Fibroblast of the conjunctiva (primary cell): Measurements from ENCODE around the gene RBM33.

Experiments used
- DNase-seq: peaks from one replicate; pipeline ENCODE4 v3.0.0-alpha.2; 2010; ENCODE audit warnings: low read depth

The RBM33 gene

GRCh38 chr7:155747209-155747608 is 102.7 kb downstream of the RBM33 start:
- DNase-seq = no peak

DNA sequence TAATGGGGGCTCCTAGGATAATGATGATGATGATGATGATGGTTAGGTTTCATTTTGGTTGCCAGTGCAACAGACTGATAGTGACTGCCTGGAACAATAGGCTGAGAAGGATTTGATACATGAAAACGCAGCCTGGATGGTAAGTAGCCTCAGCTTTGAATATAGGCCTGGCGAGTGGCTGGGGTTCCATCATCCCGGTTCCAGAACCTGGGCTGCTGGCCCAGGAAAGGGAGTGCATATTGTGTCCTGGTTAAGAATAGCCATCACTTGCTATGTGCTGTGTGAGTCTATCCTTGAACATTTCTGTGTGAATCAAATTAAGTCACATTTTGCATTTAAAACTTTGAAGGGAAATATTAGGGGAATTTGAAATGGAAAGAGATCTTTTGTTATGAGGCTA is 105.1 kb downstream of the RBM33 start:
- DNase-seq = no peak

DNA sequence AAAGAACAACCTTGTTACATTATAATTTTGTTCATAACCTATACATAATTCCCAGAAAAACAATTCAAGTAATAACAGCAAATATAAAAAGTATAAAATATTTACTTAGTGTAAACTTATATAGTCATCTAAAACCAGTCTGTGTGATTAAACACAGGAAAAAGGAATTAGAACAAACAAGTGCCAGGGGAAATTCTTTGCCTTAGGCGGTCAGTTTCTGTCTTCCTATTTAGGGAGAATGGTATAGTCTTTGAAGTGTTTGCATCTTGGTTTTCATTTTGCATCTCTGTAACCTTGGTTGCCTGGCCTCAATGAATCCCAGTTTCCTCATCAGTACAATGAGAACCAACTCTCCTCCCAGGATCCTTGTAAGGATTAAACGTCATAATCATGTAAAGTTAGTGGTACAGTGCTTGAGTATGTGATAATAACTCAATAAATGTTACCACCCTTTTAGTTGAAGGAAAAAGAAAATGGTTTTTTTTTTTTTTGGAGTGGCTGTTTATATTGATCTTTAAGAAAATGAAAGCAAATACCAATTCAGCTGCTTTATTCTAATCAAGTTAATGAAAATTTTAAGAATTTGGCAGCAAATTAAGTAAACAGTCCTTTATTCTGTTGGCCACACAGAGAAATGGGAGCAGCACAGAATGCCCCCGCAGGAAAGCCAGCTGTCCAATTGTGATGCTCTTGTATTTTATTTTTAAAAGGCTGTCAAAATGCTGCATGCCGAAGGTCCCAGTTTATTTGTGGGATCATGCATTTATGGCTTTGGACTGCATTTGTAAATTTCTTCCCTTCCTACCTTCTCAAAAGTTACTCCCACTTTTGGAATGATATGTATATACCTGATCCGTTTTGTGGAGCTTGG is 106.0 kb downstream of the RBM33 start:
- no peak for DNase-seq

GRCh38 chr7:155751409-155751808 is 106.9 kb downstream of the RBM33 start:
- DNase-seq = no peak

- no peak for DNase-seq
These were observed 108.4 kb downstream of the RBM33 start for GRCh38 chr7:155752756-155753445.

DNA sequence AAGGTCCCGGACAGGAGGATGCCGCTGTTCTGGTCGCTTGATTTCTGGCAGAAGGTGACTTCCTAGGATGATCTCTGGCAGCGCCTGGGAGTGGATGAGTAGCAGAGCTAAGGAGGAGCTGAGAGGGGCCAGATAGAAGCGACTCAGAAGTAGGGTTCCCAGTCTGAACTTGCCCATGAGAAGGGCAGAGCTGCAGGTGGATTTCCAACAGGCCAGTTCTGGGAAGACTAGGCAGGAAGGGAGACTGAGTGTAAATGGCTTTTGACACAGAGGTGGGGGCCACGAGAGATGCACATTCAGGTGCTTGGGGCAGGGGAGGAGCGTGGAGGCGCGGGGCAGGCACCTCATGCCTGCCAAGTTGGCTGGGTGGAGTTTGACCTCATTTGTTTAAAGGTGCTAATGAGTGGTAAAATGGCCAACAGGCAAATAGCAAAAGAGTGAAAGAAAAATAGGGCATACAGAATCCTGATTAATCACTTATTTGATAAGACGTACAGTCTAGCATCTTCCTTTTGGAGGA is 109.0 kb downstream of the RBM33 start:
- no peak for DNase-seq

DNA sequence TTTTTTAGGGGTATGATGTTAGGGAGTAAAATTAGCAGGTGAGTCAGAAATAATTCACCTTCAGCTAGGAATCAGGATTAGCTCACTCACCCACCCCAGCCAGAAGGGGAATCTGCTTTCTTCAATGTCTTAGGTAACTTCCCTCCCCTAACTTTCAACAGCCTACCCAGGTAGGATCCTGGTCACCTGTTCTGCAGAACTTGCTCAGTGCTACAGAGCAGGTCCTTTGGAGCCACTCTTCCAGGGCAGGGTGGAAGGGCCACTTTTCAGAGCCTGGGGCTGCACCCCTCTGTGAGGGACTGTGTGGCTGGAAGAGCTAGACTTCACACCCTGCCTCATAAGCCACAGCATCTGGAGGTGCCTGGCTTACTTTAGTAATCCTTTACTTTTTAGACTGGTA is 109.7 kb downstream of the RBM33 start:
- DNase-seq = no peak

GRCh38 chr7:155755026-155755425 is 110.6 kb downstream of the RBM33 start:
- DNase-seq = no peak

DNA sequence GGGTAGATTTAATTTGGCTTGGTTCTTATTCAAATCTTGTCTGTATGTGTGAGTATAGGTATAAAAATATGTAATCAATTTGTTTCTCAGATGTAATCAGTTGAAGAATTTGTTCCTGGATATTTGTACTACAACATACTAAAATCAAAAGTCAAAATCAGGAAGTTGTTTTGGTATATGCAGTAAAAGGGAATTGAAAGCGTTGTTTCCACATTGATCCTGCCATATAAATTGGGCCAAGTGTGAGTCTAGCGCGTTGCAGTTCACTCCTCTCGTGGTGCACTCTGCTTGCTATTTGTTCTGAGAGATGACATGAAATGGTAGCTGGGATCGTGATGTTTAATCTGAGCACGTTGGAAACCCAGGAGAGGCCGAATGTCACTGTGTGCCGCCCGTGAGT is 111.9 kb downstream of the RBM33 start:
- DNase-seq = no peak

- DNase-seq = no peak
These were observed 113.9 kb downstream of the RBM33 start for GRCh38 chr7:155758348-155758747.

GRCh38 chr7:155759740-155760430 is 115.4 kb downstream of the RBM33 start:
- DNase-seq = no peak

GRCh38 chr7:155761162-155761561 is 116.7 kb downstream of the RBM33 start:
- no peak for DNase-seq

DNA sequence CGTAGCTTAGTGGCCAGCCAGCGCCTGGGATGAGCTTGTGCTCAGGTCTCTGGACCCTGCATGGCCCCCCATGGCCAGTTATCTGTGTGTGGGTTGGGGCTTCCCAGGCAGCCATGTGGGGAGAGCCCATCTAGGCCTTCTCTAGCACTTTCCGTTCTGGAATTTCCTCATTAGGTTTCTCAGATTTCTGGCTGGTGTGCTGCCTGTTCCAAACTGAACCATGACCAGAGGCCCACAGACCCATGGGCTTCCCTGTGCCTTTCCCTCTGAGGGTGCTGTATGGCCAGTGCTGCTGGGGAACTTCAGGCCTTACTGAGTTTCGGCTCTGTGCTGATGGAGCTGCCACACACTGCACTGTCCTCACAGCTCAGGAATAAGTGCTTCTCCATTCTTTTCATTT is 117.6 kb downstream of the RBM33 start:
- no peak for DNase-seq

GRCh38 chr7:155762655-155763054 is 118.2 kb downstream of the RBM33 start:
- DNase-seq = no peak

- no peak for DNase-seq
These were observed 118.7 kb downstream of the RBM33 start for GRCh38 chr7:155763122-155763521.

DNA sequence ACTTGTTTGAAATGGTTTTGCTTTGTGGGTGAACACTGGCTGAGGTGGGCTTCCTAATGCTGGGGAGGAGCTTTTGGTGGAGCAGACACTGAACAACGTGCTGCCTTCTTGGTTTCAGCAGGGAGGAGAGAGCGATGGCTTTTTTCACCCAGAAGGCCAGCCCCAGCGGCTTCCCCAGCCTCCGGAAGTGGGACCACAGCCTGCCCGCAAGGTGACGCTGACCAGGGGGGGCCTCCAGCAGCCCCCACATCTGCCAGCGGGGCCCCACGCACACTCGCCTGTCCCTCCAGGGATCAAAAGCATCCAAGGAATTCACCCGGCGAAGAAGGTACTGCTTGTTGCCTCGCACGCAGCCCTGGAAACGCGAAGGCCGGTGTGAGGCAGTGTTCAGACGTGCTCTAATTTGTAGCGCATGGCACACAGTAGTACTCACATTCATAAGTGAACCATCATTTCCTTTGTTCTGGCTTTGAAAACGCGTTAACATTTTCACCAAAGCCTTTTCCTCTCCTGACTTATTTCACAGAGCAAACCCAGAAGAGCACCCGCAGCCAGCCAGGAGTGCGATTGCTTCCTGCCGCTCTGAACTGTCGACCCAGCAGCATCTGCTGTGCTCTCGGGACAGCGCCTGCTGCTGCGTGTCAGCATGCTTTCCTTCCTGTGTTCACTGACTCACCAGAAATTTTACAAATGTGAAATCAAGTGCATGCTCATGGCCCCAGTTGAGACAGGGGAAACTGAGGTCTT is 119.4 kb downstream of the RBM33 start:
- DNase-seq = no peak

DNA sequence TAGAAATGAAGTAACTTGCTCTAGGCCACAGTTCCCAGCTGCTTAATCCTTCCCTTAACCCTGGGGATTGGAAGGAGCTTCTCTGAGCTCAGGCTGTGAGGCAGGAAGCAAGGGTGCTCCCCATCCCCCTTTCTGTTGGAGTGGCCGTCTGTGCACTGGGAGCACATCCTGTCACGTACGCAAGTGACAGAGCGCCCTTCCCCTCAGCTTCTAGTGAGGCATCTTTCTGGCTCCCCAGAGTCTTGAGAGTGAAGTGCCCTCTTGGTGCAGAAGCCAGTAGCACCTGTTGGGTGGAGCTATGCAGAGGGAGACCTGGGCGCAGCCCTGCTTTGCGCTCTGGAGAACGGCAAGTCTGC is 120.0 kb downstream of the RBM33 start:
- no peak for DNase-seq

DNA sequence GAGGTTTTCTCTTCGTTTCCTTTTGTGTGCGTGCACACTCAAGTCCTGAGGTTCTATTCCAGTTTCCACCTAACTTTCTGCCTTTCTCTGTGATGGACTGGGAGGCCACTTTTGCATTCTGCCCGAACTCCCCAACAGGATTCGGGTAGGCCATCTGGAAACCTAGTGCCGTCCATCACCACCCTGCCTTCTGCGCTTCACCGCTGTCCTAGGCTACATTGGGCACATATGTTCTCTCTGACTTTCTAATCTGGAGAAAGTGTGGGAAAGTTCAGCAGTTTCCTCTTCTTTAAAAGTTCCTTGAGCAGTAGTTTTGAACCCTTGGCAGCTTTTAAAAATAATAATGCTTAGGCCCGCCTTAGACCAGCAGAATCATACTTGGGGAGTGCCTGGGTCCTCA is 121.0 kb downstream of the RBM33 start:
- no peak for DNase-seq

- no peak for DNase-seq
These were observed 121.9 kb downstream of the RBM33 start for GRCh38 chr7:155766386-155766785.

DNA sequence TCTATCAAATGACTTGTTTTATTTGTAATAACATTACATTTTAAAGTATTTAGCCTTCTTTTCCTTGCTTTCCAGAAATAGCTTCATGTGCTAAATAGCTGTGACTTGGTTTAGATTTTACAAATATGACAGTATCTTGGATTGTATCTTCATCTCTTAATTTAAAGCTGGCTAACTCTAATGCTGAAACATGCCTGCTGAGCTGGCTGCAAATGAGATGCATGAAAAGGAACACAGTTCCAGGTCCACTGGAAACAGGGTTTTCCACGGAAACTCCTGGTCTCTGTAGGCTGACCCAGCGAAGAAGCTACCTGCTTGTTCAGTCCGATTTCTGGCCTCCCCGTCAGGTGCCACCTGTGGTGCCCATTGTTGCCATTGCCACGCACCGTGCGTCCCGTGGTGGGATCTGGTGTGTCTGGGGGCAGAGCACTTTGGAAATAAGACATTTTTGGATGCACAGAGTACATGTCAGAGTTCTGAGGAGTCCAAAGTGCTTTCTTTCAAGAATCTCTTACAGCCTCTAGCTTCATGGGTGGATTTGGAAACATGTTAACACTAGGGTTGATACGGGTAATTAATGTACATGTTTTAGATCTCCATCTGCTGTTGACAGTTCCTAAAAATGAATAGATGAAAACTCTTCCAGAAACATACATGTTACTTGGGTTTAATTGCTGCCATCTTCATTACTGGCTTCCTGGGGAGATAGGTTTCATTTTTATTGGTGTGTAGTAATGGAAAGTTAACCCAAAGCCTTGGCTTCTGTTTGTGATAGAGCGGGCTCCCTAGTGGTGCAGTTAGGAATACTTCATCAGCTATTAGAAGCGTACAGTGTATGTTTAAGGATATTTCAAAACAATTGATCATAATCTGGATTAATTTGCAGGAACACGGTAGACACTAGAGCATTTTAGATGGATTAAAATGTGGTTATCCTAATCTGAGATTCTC is 122.8 kb downstream of the RBM33 start:
- DNase-seq = no peak

DNA sequence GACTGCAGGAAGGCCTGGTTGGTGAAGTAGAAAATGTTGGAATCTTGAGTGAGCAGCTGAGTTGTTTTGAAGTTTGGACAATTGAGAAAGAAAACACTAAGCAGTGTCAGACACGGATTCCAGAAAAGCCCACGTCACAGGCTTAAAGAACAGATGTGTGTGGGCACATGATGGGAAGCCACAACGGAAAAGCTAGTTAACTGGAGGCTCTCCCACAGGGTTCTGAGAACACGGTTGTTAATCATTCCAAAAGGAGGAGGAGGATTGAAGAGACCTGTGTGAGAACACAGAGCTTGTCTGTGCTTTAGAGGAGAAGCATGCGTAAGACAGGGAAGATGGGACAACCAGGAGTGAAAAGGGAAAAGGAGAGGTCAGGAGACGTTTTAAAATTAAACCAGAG is 125.2 kb downstream of the RBM33 start:
- no peak for DNase-seq
